GM21737 (cell line): Measurements from ENCODE around the gene ZNF333.
A peak's percentile ranks its signal among the peaks of the same experiment; 100 is the strongest.

Experiments used
- ATAC-seq: cut with Tn5 transposase; IDR thresholded peaks from one replicate; pipeline ENCODE4 v1.9.1; 2021; ENCODE audit warnings: mild to moderate bottlenecking, moderate library complexity; ENCODE audit not compliant: unreplicated experiment

ZNF333 gene

GRCh38 chr19:14689598-14690503 is at the start of gene ZNF333:
TSS of gene ZNF333 (plus strand) at chr19:14690048. CDS start at chr19:14693492, 3,444 bp downstream.
- ATAC-seq = peak; percentile 86

- no peak for ATAC-seq
Measured at GRCh38 chr19:14648506-14648905, 41.3 kb upstream of the ZNF333 start.

- no peak for ATAC-seq
Measured at GRCh38 chr19:14649020-14649419, 40.8 kb upstream of the ZNF333 start.

- no peak for ATAC-seq
Measured at GRCh38 chr19:14650161-14650560, 39.7 kb upstream of the ZNF333 start.

GRCh38 chr19:14654786-14655560 is 34.9 kb upstream of the ZNF333 start:
- ATAC-seq = no peak

- ATAC-seq = no peak
Measured at GRCh38 chr19:14655726-14656125, 34.1 kb upstream of the ZNF333 start.

- no peak for ATAC-seq
Measured at GRCh38 chr19:14659874-14660489, 29.9 kb upstream of the ZNF333 start.

- ATAC-seq = no peak
Measured at GRCh38 chr19:14661372-14661924, 28.4 kb upstream of the ZNF333 start.

GRCh38 chr19:14669940-14670339 is 19.9 kb upstream of the ZNF333 start:
- no peak for ATAC-seq

GRCh38 chr19:14670408-14670807 is 19.4 kb upstream of the ZNF333 start:
- ATAC-seq = no peak

- ATAC-seq = no peak
Measured at GRCh38 chr19:14672188-14672872, 17.5 kb upstream of the ZNF333 start.

- ATAC-seq = no peak
Measured at GRCh38 chr19:14673088-14673487, 16.8 kb upstream of the ZNF333 start.

- ATAC-seq = no peak
Measured at GRCh38 chr19:14674764-14675163, 15.1 kb upstream of the ZNF333 start, which contains the start of gene ADGRE3. TSS of gene ADGRE3 (minus strand) at chr19:14674844. CDS start at chr19:14674770, 74 bp downstream.

GRCh38 chr19:14676762-14677161 is 13.1 kb upstream of the ZNF333 start:
- no peak for ATAC-seq

GRCh38 chr19:14677464-14677863 is 12.4 kb upstream of the ZNF333 start:
- no peak for ATAC-seq

- ATAC-seq = no peak
Measured at GRCh38 chr19:14678199-14678598, 11.6 kb upstream of the ZNF333 start.

GRCh38 chr19:14682084-14682483 is 7.8 kb upstream of the ZNF333 start:
- ATAC-seq = no peak

GRCh38 chr19:14683439-14683838 is 6.4 kb upstream of the ZNF333 start:
- no peak for ATAC-seq

- ATAC-seq = no peak
Measured at GRCh38 chr19:14686411-14686810, 3.4 kb upstream of the ZNF333 start.

- no peak for ATAC-seq
Measured at GRCh38 chr19:14694641-14695266, 4.9 kb downstream of the ZNF333 start.
